NOMO-1 (cell line): ENCODE measurements around the gene AQP2.

ENCODE experiments used
- DNase-seq, 2 experiments: peaks; one replicate each; lab custom pipeline; 2025; ENCODE audit not compliant: unreplicated experiment in 2 of 2; lab: John Stamatoyannopoulos, UW

The AQP2 gene

DNA sequence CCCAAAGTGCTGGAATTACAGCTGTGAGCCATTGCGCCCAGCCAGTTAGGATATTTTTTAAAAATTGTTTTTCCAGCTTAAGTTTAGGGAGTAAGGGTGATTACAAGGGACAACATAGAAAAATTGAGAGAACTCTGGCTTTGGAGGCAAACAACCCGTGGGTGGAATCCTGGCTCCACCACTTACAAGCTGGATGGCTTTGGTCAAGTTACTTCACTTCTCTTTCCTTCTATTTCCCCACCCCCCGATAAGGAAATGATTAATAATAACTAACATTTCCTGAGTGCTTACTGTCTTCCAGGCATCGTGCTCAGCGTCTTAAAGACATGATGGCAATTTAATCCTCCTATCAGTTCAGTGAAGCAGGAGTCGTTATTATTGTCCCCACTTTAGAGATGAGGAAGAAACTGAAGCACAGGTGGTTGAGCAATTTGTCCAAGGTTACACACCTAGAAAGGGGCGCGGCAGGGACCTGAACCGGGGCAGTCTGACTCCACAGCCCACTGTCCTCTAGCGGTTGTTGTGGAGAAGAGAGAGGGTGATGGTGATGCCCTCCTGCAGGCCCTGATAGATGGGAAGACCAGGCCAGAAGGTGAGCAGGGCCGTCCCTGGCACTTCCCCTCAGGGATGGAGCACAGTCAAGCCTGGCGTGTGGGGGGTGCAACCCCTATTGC lies 30.2 kb upstream of the AQP2 start:
- no peak for DNase-seq

- no peak for DNase-seq
Measured at GRCh38 chr12:49920915-49921286, 29.6 kb upstream of the AQP2 start.

DNA sequence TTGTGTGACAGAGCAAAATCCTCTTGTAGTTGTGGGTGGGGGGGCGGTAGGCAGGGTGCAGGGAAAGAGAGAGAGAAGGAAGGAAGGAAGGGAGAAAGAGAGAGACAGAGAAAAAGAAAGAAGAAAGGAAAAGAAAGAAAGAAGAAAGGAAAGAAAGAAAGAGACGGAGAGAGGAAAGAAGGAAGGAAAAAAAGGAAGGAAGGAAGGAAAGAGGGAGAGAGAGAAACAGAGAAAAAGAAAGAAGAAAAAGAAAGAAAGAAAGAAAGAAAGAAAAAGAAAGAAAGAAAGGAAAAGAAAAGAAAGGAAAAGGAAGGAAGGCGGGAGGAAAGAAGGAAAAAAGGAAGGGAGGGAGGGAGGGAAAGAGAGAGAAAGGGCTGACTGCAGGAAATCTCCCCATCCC lies 29.2 kb upstream of the AQP2 start:
- no peak for DNase-seq

DNA sequence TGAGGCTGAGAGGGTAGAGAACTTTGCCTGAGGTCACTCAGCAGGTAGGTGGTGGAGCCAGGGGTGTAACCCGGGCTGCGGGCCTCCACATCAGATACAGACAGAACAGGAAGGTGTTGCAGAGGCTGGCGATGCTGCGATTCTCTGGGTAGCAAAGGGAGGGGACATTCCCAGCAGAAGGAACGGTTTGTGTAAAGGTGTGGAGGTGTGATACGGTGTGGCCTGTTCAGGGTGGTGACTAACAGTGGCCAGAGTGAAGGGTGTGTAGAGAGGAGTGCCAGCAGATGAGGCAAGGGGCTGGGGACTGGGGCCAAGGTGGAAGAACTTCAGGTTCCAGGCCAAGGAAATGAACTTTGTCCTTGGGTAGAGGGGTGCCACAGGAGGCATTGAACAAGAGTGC lies 28.6 kb upstream of the AQP2 start:
- DNase-seq: no peak

DNA sequence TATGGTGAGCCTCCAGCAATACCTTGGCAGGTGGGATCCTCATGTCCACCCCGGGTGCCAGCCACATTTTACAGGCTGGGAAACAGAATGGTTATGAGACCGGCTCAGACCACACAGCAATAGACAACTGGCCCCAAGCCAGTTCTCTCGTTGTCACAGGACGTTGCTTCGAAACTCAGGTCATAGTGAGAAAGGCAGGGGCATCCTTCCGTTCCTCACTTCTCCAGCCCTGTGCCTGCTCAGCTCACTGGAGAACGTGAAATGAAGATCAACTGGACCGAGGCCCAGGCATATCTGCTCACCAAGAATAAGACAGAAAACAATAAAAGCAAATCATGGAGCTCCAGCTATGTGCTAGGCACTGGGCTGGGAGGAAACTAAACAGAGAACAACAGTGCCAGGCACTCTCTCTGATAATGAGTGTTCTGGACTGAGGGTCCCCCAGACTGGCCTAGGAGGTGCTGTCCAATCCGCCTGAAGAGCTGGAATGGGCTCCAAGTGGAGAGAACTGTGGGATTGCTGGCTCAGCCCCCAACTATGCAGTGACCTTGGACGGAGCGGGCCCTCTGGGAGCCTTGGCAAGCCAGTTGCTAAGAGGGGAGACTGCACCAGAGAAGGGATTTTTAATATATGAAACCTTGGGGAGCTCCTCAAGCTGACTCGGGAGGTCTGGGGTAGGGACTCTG lies 28.0 kb upstream of the AQP2 start:
- DNase-seq: no peak

GRCh38 chr12:49923035-49923644 lies 27.4 kb upstream of the AQP2 start:
- no peak for DNase-seq

DNA sequence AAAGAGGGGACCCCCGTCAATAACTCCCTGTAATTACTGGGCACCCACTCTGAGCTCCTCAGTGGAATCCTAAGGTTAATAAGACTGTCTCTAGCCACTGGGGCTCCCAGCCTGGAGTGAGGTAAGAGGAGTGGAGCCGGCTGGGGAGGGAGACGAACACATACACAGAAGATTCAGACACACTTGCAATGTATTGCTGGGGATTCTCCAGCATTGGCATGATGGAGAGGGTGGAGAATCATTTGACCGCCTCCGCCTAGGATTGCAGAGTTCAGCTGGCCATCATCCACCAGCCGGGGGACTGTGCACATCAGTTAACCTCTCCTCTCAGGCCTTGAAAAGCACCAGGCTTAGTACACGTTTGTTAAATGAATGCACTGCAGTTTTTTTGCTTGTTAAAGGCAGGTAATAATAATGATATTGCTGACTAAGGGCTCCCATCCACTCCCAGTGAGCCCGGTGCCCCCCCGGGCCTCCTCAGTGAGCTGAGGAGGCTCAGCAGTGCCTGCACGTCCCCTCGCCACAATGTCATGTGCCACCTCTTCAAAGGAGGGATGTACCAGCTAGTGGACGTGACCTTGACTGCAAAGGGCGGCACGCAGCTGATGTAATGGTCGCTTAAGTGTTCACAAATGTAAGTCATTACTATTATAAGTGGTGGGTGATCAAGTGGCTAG lies 26.5 kb upstream of the AQP2 start:
- DNase-seq: no peak

- DNase-seq: no peak
Measured at GRCh38 chr12:49924628-49925246, 25.8 kb upstream of the AQP2 start.

DNA sequence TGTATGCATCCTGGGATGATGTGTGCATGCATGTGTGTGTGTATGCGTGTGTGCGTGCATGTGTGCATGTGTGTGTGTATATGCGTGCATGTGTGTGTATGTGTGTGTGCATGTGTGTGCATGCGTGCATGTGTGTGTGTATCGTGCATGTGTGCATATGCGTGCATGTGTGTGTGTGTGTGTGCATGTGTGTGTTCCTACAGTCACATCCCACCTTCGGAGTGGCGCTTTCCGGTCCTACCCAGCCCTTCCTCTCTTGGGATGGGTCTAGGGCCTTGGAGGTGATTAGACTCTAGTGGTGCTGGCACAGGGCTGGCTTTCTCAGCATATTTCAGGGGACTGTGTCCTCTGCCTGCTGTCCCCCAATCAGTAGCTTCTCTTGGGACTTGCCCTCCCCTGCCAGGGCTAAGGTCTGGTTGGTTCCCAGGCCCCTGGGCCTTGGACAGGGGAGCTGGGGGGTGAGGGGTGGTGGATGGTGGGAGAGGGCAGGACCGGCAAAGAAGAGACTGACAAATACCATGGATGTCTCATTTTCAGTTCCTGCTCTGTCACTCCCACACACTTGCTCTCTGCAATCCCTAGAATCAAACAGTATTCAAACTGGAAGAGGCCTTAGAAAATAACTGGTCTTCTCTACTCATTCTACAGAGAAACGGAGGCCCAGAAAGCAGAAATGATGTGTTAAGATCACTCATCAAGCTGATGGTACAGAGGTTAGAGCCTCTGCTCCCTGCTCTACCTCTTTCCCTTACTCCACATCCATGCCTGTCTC lies 24.9 kb upstream of the AQP2 start:
- DNase-seq: no peak

DNA sequence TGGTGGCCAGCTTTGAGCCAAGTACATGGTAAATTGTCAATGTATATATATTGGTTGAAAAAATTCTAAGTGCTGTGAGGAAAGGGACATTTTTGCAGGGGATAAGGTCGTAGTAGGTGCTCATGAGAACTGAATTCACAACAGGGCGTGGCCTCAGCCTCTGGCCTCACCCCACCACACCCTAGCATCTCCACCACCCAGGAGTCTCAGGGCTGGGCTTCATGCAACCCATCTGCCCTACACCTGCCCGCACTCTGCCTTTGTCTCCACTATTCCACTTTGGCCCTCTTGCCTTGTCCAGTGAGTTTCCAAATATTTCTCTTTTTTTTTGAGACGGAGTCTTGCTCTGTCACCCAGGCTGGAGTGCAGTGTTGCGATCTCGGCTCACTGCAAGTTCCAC lies 22.1 kb upstream of the AQP2 start:
- DNase-seq: no peak

- DNase-seq: no peak
Measured at GRCh38 chr12:49929581-49929980, 21.0 kb upstream of the AQP2 start.

GRCh38 chr12:49930515-49931288 lies 19.8 kb upstream of the AQP2 start:
- no peak for DNase-seq

- no peak for DNase-seq
Measured at GRCh38 chr12:49932023-49932422, 18.5 kb upstream of the AQP2 start.

DNA sequence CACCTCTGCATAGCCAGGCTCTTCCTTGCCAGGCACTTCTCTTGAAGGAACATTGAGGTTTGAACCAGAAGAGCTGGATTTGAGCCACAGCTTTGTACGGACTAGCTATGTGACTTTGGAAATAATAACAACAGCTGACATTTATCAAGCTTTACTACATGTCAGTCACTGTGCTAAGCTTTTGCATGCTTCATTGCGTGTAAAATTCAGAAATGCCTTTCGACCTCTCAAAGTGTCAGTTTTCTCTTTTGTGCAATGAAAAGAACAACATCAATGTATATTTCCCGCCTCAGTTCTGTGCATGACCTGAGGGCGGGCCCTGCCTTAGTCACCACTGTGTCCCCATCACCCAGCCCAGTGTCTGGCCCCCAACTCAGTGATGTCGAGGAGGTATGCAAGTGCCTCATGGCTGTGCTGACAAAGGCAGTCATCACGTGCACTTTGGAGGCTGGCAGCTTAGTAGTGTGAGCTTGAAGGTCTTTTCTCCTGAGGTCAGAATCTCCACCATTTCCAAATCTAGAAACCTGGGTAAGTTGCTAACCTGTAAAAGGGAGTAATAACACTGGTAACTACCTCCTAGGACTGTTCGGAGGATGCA lies 17.9 kb upstream of the AQP2 start:
- no peak for DNase-seq

DNA sequence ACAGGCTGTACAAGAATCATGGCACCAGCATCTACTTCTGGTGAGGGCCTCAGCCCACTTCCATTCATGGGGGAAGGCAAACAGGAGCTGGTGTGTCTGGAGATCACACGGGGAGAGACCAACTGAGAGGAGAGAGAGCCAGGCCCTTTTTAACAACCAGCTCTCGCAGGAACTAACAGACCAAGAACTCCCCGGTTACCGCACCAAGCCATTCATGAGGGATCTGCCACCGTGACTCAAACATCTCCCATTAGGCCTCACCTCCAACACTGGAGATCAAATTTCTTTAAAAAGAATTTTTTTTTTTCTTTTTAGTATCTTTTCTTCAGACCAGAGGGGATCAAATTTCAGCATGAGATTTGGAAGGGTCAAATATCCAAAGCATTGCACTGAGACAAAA lies 16.7 kb upstream of the AQP2 start:
- DNase-seq: no peak

DNA sequence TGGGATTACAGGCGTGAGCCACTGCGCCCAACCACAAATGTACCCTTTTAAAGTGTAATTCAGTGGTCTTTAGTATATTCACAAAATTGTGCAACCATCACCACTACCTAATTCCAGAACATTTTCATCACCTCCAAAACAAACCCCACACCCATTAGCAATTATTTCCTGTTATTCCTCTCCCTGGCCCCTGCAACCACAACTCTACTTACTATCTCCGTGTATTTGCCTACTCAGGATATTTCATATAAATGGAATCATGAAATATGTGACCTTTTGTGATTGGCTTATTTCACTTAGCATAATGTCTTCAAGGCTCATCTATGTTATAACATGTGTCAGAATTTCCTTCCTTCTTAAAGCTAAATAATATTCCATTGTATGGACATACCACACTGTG lies 16.0 kb upstream of the AQP2 start:
- no peak for DNase-seq

DNA sequence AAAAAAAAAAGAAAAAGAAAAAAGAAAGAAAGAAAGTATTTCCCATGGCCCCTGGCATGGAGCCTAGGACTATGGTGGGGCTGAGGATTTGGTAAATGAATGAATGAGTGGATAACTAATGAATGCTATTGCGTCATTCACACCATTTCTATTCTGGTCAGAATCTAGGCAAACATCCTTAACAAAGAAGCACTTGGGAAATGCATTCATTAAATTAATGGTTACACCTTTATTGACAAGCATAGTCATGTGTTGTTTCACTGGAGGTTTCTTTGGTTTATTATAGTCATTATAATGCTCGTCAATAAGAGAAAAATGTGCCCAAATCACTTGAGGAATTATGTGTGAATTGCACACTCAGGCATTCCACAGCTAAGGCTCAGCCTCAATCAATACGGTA lies 13.6 kb upstream of the AQP2 start:
- no peak for DNase-seq

- no peak for DNase-seq
Measured at GRCh38 chr12:49937639-49938300, 12.8 kb upstream of the AQP2 start.

DNA sequence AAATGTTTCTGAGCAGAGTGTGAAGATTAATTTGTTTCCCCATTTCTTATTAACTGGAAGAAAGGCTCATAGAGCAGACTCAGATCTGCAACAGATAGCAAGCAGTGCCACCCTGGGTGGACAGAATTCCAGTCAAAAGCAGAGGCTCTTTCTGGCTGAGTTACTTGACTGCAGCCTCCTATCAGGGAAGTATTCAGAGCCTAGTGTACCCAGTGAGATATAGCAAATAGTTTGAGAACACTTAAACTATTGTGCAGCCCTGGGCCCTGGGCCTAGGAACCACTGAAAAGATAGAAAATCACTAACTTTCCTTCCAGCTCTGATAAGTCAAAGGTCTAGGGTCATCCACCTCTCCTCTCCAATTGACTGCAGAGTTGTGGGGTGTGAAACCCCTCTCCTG lies 11.2 kb upstream of the AQP2 start:
- DNase-seq: no peak
